Measurements from ENCODE around the gene CNGB1. TPM values are rescaled to one million over a fixed set of nuclear protein-coding genes. Genes with fewer than 3 reads are reported as not detected.
A peak's percentile ranks its signal among the peaks of the same experiment; 100 is the strongest.

The CNGB1 gene
- total RNA-seq, 4 donors from 2014 or later: 0.13 TPM; not detected in 3

GRCh38 chr16:57893559-57894389 is 77.2 kb downstream of the CNGB1 start:
- TF ChIP-seq POLR2A (IDR thresholded peaks at IDR 0.05) (no peak), CTCF (IDR thresholded peaks at IDR 0.05) (no peak)
- Histone ChIP-seq H3K4me1 (peaks cover 21 to 47% of the 10 kb centered on the region in 2 donors), H3K27me3 (no peaks in the 10 kb centered on the region), H3K27ac (peak overlapping the region in 2 of 3 donors; percentile 15 to 80), H3K9me3 (no peaks in the 10 kb centered on the region), H3K36me3 (no peaks in the 10 kb centered on the region), H3K4me3 (replicated peaks in 1 of 3) (no peak overlapping the region)
- WGBS, 2 donors: 79 to 86% methylated on average over 17 of the region's 17 CpGs
- no peak for DNase-seq
- intact Hi-C loops (cut with DNase I): no loop called here

- Histone ChIP-seq H3K27me3 (no peaks in the 10 kb centered on the region), H3K36me3 (no peaks in the 10 kb centered on the region), H3K27ac (peak overlapping the region in 2 of 3 donors; percentile 15 to 80), H3K4me1 (peaks cover 19 to 47% of the 10 kb centered on the region in 2 donors), H3K4me3 (replicated peaks in 1 of 3) (no peak overlapping the region), H3K9me3 (no peaks in the 10 kb centered on the region)
- no peak for TF ChIP-seq CTCF (IDR thresholded peaks at IDR 0.05)
- TF ChIP-seq POLR2A (IDR thresholded peaks at IDR 0.05): no peak
- DNase-seq: no peak
- intact Hi-C loops (cut with DNase I): no loop called here
- 91 to 96% methylated on average over 5 of the region's 5 CpGs for WGBS, 2 donors
Measured at GRCh38 chr16:57893217-57893558, 77.7 kb downstream of the CNGB1 start.

- DNase-seq: no peak
- intact Hi-C loops (cut with DNase I): no loop called here
- H3K27me3 ChIP-seq: no peaks in the 10 kb centered on the region
- TF ChIP-seq POLR2A (IDR thresholded peaks at IDR 0.05) (no peak), CTCF (IDR thresholded peaks at IDR 0.05) (no peak)
- peak overlapping the region; percentile 62 to 82 (median 80) for H3K27ac ChIP-seq
- no peaks in the 10 kb centered on the region for H3K9me3 ChIP-seq
- 67% methylated on average over 10 of the region's 10 CpGs for WGBS, 2 donors
- H3K36me3 ChIP-seq: no peaks in the 10 kb centered on the region
- H3K4me3 ChIP-seq (replicated peaks in 1 of 3): no peak overlapping the region
- peaks cover 19 to 47% of the 10 kb centered on the region in 2 donors for H3K4me1 ChIP-seq
Measured at GRCh38 chr16:57892447-57893096, 78.4 kb downstream of the CNGB1 start.

GRCh38 chr16:57892041-57892440 is 78.9 kb downstream of the CNGB1 start:
- DNase-seq: peak; percentile 78 to 85
- peaks cover 19 to 47% of the 10 kb centered on the region in 2 donors for H3K4me1 ChIP-seq

More at GRCh38 chr16:57892041-57892440, 78.9 kb downstream of the CNGB1 start:
- TF ChIP-seq CTCF (IDR thresholded peaks at IDR 0.05): no peak
- no peak for TF ChIP-seq POLR2A (IDR thresholded peaks at IDR 0.05)
- peak overlapping the region; percentile 62 to 82 (median 80) for H3K27ac ChIP-seq
- intact Hi-C loops (cut with DNase I): no loop called here
- H3K36me3 ChIP-seq: no peaks in the 10 kb centered on the region
- no peaks in the 10 kb centered on the region for H3K27me3 ChIP-seq
- H3K4me3 ChIP-seq (replicated peaks in 1 of 3): no peak overlapping the region
- no peaks in the 10 kb centered on the region for H3K9me3 ChIP-seq
- 24 to 47% methylated on average over 8 of the region's 8 CpGs for WGBS, 2 donors
